Trophoblast cell (in vitro differentiated cells and primary cell): Measurements from ENCODE around the gene TUBA1C.
"Not testable (repeated sequence)": the region's sequence is repeated elsewhere in the genome, so short reads cannot be mapped to it uniquely, and the experiment has no call there.

Experiments
- DNase-seq, 2 donors: peaks; one replicate each; pipeline ENCODE4 v3.0.0-alpha.2; 2016
- H2AFZ ChIP-seq: 2 replicates; pipeline ENCODE4 v1.6.1; 2013; ENCODE audit warnings: low read length, moderate library complexity, mild to moderate bottlenecking; ENCODE audit not compliant: insufficient read depth, poor library complexity
- H2AK5ac ChIP-seq: 2 replicates; pipeline ENCODE4 v1.6.1; 2013; ENCODE audit warnings: mild to moderate bottlenecking, low read length
- H2BK120ac ChIP-seq: 2 replicates; pipeline ENCODE4 v1.6.1; 2013; ENCODE audit warnings: low read length, mild to moderate bottlenecking, moderate library complexity; ENCODE audit not compliant: insufficient read depth, poor library complexity
- H2BK12ac ChIP-seq: 2 replicates; pipeline ENCODE4 v1.6.1; 2013; ENCODE audit warnings: mild to moderate bottlenecking, low read length, moderate library complexity
- H2BK5ac ChIP-seq: 2 replicates; pipeline ENCODE4 v1.6.1; 2013; ENCODE audit warnings: low read length, low read depth, moderate library complexity, mild to moderate bottlenecking; ENCODE audit not compliant: poor library complexity
- H3K14ac ChIP-seq: 2 replicates; pipeline ENCODE4 v1.6.1; 2013; ENCODE audit warnings: mild to moderate bottlenecking, low read length
- H3K18ac ChIP-seq: 2 replicates; pipeline ENCODE4 v1.6.1; 2013; ENCODE audit warnings: mild to moderate bottlenecking, low read length
- H3K23ac ChIP-seq: 2 replicates; pipeline ENCODE4 v1.6.1; 2013; ENCODE audit warnings: low read length
- H3K27ac ChIP-seq: 2 replicates; pipeline ENCODE4 v1.5.1; 2013; ENCODE audit warnings: low read depth, mild to moderate bottlenecking, inconsistent platforms, low read length, moderate library complexity
- H3K27me3 ChIP-seq: 2 replicates; pipeline ENCODE4 v1.6.1; 2013; ENCODE audit warnings: inconsistent platforms, mild to moderate bottlenecking, low read length, moderate library complexity; ENCODE audit not compliant: insufficient read depth
- H3K36me3 ChIP-seq, 2 experiments: 1 replicate in 1 of 2; 2 replicates in 1 of 2; pipeline ENCODE4 v1.6.1; 2013; ENCODE audit warnings: low read length in 2 of 2, mild to moderate bottlenecking in 2 of 2, moderate library complexity in 1 of 2; ENCODE audit not compliant: insufficient read depth in 2 of 2, control insufficient read depth in 1 of 2
- H3K4ac ChIP-seq: 2 replicates; pipeline ENCODE4 v1.6.1; 2013; ENCODE audit warnings: low read depth, mild to moderate bottlenecking, low read length, moderate library complexity
- H3K4me1 ChIP-seq, 2 experiments: 1 replicate in 1 of 2; 2 replicates in 1 of 2; pipeline ENCODE4 v1.6.1; 2013; ENCODE audit warnings: low read length in 2 of 2, mild to moderate bottlenecking in 2 of 2, moderate library complexity in 1 of 2; ENCODE audit not compliant: insufficient read depth in 2 of 2, control insufficient read depth in 1 of 2
- H3K4me2 ChIP-seq: 2 replicates; pipeline ENCODE4 v1.6.1; 2013; ENCODE audit warnings: inconsistent platforms, mild to moderate bottlenecking, low read length, moderate library complexity
- H3K4me3 ChIP-seq: 2 replicates; pipeline ENCODE4 v1.5.1; 2013; ENCODE audit warnings: mild to moderate bottlenecking, low read depth, low read length, inconsistent platforms
- H3K79me1 ChIP-seq: one replicate; pipeline ENCODE4 v1.6.1; 2013; ENCODE audit warnings: low read length
- H3K79me2 ChIP-seq: 2 replicates; pipeline ENCODE4 v1.6.1; 2013; ENCODE audit warnings: low read length, mild to moderate bottlenecking; ENCODE audit not compliant: control insufficient read depth, insufficient read depth, poor library complexity
- H3K9ac ChIP-seq: 2 replicates; pipeline ENCODE4 v1.6.1; 2013; ENCODE audit warnings: mild to moderate bottlenecking, low read length
- H3K9me3 ChIP-seq: 2 replicates; pipeline ENCODE4 v1.6.1; 2013; ENCODE audit warnings: low read depth, mild to moderate bottlenecking, control low read depth, inconsistent platforms, low read length; ENCODE audit not compliant: insufficient read depth
- H4K12ac ChIP-seq: 2 replicates; pipeline ENCODE4 v1.6.1; 2013; ENCODE audit warnings: low read depth, mild to moderate bottlenecking, low read length, moderate library complexity
- H4K8ac ChIP-seq: 2 replicates; pipeline ENCODE4 v1.6.1; 2013; ENCODE audit warnings: low read depth, mild to moderate bottlenecking, low read length, moderate library complexity
- H4K91ac ChIP-seq: one replicate; pipeline ENCODE4 v1.6.1; 2013; ENCODE audit warnings: low read depth, mild to moderate bottlenecking, low read length, moderate library complexity
- WGBS: extraction: QIAGEN DNeasy Blood & Tissue Kit; methylation state at CpG from one replicate; pipeline ENCODE4 v1.1.7; 2013; ENCODE audit warnings: missing lambda C conversion rate; ENCODE audit not compliant: insufficient read length, insufficient coverage; ENCODE audit errors: extremely low coverage; 5-methylcytosine and 5-hydroxymethylcytosine counted together

The TUBA1C gene

DNA sequence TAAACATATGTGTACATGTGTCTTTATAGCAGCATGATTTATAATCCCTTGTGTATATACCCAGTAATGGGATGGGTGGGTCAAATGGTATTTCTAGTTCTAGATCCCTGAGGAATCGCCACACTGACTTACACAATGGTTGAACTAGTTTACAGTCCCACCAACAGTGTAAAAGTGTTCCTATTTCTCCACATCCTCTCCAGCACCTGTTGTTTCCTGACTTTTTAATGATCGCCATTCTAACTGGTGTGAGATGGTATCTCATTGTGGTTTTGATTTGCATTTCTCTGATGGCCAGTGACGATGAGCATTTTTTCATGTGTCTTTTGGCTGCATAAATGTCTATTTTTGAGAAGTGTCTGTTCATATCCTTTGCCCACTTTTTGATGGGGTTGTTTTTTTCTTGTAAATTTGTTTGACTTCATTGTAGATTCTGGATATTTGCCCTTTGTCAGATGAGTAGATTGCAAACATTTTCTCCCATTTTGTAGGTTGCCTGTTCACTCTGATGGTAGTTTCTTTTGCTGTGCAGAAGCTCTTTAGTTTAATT lies 45.6 kb downstream of the TUBA1C start:
- H3K9me3 ChIP-seq, H3K4me2 ChIP-seq, H4K91ac ChIP-seq, H2AFZ ChIP-seq, H3K4me1 ChIP-seq, H3K27me3 ChIP-seq, H4K12ac ChIP-seq, H3K4me3 ChIP-seq, H3K23ac ChIP-seq, H3K9ac ChIP-seq, H3K79me1 ChIP-seq, H2BK12ac ChIP-seq, H2AK5ac ChIP-seq, H3K14ac ChIP-seq, H3K79me2 ChIP-seq, H2BK120ac ChIP-seq, H3K36me3 ChIP-seq, DNase-seq, H3K18ac ChIP-seq, H3K27ac ChIP-seq, H2BK5ac ChIP-seq, H3K4ac ChIP-seq, H4K8ac ChIP-seq: not testable (repeated sequence)
- WGBS, result no CpG with 5 or more reads among the region's 3 CpGs

DNA sequence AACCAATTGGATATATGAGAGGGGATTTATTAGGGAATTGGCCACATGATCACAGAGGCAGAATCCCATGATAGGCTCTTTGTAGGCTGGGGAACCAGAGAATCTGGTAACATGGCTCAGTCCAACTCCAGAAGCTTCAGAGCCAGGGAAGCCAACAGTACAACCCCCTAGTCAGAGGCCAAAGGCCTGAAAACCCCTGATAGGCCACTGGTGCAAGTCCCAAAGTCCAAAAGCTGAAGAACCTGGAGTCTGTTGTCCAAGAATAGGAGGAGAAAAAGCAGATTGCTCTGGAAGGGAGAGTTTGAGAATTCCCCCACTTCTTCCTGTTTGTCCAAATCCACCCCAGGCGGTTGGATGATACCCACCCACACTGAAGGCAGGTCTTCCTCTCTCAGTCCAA lies 49.9 kb downstream of the TUBA1C start:
- Histone ChIP-seq H3K36me3 (no peaks in the 10 kb centered on the region), H3K79me2 (no peaks in the 10 kb centered on the region), H3K27me3 (no peaks in the 10 kb centered on the region), H3K79me1 (no peaks in the 10 kb centered on the region), H3K27ac (no peak overlapping the region), H3K18ac (no peak overlapping the region), H3K4me3 (no peak overlapping the region), H2BK5ac (no peak overlapping the region), H2BK12ac (no peak overlapping the region), H4K91ac (no peak overlapping the region), H3K23ac (no peak overlapping the region), H3K4me1 (no peaks in the 10 kb centered on the region), H3K9me3 (no peaks in the 10 kb centered on the region), H4K8ac (no peak overlapping the region), H3K9ac (no peak overlapping the region), H2AFZ (no peak overlapping the region), H3K4me2 (no peak overlapping the region), H3K14ac (no peak overlapping the region), H4K12ac (no peak overlapping the region), H2AK5ac (no peak overlapping the region), H2BK120ac (no peak overlapping the region), H3K4ac (no peak overlapping the region)
- no CpG with 5 or more reads among the region's 1 CpG for WGBS
- DNase-seq, result no peak

GRCh38 chr12:49317118-49317517 lies 52.2 kb downstream of the TUBA1C start:
- not testable (repeated sequence) for H4K12ac ChIP-seq, H4K91ac ChIP-seq, H4K8ac ChIP-seq, H3K27me3 ChIP-seq, DNase-seq, H3K4me2 ChIP-seq, H2BK12ac ChIP-seq, H2BK120ac ChIP-seq, H3K9me3 ChIP-seq, H3K79me2 ChIP-seq, H2AFZ ChIP-seq, H3K18ac ChIP-seq, H2AK5ac ChIP-seq, H3K14ac ChIP-seq, H3K36me3 ChIP-seq, H3K79me1 ChIP-seq, H3K4me3 ChIP-seq, H3K4me1 ChIP-seq, H3K9ac ChIP-seq, H3K27ac ChIP-seq, H3K4ac ChIP-seq, H2BK5ac ChIP-seq, H3K23ac ChIP-seq
- WGBS, result no CpG with 5 or more reads among the region's 10 CpGs

- H2BK120ac ChIP-seq, H2BK12ac ChIP-seq, H2BK5ac ChIP-seq, H3K18ac ChIP-seq, H3K23ac ChIP-seq, DNase-seq, H3K36me3 ChIP-seq, H3K9me3 ChIP-seq, H3K79me2 ChIP-seq, H3K14ac ChIP-seq, H3K27me3 ChIP-seq, H2AFZ ChIP-seq, H4K8ac ChIP-seq, H3K4ac ChIP-seq, H2AK5ac ChIP-seq, H3K9ac ChIP-seq, H3K79me1 ChIP-seq, H3K27ac ChIP-seq, H3K4me3 ChIP-seq, H4K91ac ChIP-seq, H3K4me2 ChIP-seq, H4K12ac ChIP-seq: not testable (repeated sequence)
- WGBS, result no CpG with 5 or more reads among the region's 9 CpGs
- H3K4me1 ChIP-seq, result peaks cover 11 to 13% of the 10 kb centered on the region in 2 experiments
These were observed 55.7 kb downstream of the TUBA1C start for GRCh38 chr12:49320411-49321103.
